NCI-H2107 treated with DMSO at 0.1 percent for 48 hours (cell line): ENCODE measurements around the gene MXD4.
"Not testable (repeated sequence)": the region's sequence is repeated elsewhere in the genome, so short reads cannot be mapped to it uniquely, and the experiment has no call there.

Experiments used
- DNase-seq: peaks from one replicate; lab custom pipeline; 2025; ENCODE audit not compliant: unreplicated experiment; lab: John Stamatoyannopoulos, UW

Gene MXD4

DNA sequence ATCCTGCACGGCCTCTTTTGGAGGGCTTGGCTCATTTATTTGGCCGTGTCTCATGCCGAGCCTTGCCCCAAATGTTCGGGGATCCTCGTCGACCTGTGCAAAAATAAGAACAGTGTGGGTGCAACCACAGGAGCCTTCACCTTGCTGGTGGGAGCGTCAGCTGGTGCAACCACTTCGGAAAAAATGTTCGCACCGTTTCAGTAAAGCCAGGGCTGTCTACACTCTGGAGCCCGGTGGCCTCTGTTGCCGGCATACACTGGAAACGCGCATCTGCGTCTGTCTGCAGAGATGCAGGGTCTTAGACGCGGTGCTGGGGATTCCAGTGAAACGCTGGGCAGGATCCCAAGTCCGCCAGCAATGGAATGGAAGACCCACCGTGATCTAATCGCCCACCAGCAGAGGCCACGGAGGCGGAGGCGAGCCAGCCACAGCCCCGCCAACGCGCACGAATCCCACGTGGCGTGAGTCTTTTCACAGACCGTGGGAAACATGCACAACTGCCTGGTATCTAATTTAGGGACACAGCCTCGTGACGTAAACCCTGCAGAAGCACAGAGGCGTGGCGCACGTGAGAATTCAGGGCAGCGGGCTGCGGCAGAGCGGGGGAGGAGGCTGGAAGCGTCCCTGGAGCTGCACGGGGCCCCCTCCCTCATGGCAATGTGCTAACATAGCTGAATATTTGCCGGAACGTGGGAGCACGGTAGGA, 13.8 kb upstream of the MXD4 start:
- DNase-seq = no peak

DNA sequence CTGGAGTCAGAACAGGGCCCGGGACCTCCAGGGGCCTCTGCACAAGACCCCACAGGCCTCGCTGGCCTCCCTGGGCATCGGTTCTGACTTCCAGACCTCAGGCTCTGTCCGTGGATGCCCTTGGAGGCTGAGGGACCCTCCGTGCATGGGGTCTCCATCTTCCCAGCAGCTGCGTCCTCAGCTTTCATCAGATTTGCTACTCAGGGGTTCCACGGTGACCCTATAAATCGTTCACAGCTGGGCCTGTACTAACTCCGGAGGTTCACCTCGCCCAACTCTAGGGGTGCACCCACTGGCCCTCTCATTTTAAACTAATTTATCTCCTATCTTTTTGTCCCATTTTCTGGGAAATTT, 13.1 kb upstream of the MXD4 start:
- DNase-seq = not testable (repeated sequence)

DNA sequence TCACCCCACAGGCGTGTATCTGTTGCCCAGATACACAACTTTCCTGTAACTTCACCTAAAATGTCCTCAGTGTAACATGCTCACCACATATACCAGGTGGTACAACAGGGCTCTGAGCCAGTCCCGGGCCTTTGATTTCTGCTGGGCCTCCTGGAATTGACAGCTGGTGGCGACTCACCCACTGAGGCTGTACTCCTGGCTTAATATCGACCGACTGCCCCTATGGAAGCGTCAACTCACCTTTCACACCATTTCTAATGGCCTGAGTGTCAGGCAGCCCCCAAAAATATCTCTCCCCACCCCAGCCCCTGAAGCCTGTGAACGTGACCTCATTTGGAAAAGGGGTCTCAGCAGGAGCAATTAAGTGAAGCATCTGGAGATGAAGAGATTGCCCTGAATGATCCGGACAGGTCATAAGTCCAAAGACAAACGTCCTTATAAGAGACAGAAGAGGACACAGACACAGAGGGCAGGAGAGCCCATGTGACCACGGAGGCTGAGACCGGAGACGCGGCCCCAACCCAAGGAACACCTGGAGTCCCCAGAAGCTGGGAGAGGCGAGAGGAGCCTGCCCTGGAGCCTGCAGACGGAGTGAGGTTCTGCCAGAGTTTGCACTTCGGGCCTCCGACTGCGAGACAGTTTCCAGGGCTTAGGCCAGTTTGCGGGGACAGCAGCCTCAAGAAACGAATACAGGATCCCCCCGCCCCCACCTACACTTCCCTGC, 12.6 kb upstream of the MXD4 start:
- no peak for DNase-seq

DNA sequence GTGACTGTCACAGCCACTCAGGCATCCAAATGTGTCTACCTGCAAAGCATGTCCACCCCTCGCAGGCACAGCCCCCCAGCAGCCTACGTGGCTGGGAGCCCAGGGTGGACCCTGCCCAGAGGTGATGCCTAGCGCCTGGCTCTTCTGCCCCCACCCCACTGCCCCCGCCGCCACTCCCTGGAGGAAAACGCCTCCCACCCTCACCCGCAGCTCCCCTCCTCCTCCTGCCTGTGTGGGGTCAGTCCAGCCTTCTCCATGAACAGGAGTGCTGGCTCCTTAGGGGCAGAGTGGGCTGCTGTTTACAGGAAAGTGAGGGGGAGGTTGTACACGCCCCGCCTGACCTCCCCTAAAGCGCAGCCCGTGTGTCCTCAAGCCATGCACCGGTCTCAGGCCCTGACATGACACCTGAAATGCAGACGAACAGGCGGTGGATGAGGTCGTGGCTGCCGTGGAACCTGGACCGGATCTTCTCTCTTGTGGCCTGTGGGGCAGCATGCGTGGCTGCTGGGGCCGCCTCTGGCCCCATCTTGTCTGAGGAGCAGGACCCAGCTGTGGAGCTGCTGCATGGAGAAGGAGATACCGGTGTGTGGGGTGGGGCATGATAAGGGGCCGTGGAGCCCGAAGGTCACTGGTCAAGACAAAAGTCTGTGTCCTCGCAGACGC, 11.9 kb upstream of the MXD4 start:
- no peak for DNase-seq

DNA sequence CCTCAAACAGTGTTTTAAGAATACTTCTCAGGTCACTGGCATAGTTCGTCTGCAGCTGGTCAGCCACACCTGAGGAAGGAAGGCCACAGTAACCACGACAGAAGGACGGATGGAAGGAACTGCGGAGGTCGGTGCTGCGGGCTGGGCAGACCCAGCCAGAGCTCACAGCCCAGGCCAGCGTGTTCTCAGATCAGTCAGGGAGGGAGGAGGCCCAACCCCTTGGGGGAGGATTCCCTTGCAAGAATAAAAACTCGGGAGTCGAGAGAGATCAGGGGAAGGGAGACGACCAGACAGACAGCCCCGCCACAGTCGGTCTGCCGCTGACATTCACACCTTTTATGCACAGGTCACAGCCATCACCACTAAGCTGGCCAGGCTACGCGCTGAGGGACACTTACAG, 11.3 kb upstream of the MXD4 start:
- DNase-seq = no peak

DNA sequence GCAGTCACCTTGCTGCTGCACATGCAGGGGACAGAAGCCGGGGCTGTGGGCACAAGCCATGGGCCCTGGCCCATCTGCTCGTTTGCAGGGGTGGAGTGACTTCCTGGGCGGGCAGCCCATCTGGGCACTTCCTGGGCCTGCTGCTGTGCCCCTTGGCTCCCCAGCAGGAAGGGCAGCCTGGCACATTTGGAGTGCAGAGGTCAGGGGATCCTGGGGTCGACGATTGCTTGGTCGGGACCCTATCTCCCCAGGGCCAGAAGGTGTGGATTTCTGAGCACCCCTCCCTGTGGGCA, 10.9 kb upstream of the MXD4 start:
- no peak for DNase-seq

DNA sequence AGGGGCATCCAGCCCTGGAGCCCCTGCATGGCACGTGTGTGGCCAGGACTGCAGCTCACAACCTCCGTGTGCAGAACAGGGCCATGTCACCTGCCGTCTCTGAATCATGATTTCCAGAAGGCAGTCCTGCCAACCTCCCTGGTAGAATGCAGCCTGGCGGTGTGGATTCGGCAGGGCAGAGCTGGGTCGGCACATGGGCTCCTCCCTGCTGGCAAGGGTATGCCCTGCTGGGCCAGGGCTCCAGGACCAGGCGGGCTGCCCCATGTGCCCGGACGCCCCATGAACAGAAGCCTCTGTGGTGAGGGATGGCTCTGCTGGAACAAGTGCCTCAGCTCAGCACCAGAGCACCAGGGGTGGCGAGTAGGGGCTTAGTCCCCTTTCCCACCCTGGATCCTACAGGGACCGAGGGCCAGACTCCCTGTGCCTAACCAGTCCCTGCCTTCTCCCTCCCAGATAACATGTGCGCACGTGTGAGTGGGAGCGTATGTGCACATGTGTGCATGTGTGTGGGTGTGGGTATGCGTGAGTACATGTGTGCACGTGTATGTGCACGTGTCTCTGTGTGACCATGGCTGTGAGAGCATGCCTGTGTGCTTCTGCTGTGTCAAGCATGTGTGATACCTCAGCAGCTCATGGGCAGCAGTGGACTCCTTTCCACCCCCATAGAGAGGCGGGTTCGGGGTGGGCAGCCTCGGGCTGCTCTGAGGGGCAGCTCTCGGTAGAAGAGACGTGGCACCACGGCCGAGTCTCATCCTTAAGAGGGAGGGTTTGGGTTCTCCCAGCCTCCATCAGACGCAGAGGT, 10.3 kb upstream of the MXD4 start:
- DNase-seq = no peak

DNA sequence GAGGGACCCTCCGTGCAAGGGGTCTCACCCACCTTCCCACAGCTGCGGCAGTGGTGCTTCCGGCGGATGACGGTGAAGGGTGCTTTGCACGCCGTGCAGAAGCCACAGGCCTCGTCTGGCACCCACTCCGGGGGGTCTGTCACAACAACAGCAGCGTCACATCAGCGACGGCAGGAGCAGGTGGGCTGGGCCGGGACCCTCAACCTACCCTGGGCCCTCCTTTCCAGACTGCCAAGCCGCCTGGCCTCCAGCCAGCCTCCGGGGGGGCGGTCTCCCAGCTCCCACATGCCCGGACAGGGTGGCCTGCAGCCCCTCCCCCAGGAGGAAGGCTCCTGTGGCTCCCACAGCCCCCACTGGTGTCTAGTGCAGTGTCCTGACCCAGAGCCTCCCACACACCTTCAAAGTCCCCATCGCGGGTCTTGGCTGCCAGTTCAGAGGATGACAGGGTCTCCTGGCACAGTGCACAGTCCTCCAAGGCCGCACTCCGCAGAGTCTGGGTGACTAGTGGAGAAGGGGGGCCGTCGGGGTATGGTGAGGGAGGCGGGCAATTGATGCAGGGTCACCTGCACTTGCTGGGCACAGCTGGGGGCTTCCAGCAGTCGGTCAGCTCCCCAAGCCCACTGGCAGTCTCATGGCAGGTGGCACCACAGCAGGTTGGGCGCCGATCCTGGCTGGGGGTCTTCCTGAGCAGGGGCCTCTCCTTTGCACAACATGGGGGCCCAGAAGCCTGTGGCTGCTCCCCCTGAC, 9.5 kb upstream of the MXD4 start:
- no peak for DNase-seq

DNA sequence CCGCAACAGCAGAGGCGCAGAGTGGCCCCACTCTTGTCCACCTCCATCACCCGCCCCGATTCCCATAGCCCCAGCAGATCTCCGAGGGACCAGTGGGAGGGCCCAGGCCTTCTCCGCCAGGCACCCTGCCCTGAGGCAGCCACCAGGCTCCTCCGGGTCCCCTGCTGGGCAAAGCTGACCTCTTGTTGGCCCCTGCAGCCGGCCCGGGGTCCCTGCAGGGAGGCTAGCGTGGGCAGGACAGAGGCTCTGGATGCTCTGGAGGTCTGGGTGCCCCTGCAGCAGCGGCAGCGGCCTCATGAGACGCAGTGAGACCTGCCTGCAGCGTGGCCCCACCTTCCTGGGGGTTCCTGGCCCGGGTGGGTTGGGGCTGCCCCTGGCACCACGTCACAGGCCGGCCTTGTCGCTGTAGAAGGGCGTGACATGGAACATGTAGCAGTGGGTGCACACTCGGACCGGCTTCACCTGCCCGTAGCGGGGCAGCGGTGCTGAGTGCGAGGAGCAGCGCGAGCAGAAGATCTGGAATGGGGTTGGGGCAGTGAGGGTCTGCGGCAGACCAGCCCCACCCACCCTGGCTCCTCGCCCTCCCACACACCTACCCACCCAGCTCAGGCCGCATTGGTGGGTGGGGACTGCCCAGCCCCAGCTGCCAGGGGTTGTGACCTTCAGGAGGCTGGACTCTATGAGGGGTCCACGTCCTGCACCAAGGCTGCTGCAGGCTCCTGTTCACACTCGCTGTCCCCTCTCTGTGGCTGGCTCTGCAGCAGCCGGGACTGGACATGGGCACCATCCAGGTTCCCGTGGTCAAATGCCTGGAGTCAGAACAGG, 8.6 kb upstream of the MXD4 start:
- no peak for DNase-seq

DNA sequence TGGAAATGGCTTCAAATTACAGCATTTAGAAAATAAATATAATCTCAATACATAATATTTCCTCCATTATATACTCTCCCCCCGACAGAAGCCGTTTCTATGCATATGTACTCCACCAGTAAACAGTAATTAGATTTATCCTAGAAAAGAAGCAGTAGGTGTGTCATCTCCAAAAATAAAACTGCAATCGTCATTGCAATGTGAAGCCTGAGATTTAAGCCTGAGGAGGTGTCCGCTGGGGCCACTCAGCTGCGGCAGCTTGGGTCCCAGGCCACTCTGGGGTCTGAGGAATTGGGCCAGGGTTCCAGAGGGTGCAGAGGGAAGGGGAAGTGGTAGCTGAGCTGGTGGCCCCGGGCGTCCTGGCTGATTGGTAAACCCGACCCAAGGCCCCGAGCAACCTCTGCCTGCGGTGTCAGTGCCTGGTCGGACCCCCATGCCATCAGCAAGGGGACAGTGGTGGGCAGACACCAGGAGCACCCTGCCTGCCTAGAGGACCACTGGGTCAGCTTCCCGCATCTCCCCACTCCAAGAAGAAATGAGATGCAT, 7.8 kb upstream of the MXD4 start:
- DNase-seq = no peak

DNA sequence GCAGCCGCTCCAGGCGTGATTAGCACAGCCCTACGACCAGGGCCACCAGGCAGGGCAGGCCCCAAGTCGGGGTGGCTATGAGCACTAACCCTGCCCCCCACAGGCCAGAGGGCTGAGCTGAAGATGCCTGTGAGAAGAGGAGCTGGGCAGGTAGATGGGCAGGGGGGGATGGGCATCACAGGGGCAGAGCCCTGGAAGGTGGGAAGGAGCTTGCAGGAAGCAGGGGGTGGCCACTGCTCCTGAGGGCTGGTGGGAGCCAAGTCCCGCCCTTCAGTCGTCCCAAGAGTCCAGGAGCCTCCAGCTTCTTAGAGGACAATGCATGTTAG, 7.3 kb upstream of the MXD4 start:
- no peak for DNase-seq

DNA sequence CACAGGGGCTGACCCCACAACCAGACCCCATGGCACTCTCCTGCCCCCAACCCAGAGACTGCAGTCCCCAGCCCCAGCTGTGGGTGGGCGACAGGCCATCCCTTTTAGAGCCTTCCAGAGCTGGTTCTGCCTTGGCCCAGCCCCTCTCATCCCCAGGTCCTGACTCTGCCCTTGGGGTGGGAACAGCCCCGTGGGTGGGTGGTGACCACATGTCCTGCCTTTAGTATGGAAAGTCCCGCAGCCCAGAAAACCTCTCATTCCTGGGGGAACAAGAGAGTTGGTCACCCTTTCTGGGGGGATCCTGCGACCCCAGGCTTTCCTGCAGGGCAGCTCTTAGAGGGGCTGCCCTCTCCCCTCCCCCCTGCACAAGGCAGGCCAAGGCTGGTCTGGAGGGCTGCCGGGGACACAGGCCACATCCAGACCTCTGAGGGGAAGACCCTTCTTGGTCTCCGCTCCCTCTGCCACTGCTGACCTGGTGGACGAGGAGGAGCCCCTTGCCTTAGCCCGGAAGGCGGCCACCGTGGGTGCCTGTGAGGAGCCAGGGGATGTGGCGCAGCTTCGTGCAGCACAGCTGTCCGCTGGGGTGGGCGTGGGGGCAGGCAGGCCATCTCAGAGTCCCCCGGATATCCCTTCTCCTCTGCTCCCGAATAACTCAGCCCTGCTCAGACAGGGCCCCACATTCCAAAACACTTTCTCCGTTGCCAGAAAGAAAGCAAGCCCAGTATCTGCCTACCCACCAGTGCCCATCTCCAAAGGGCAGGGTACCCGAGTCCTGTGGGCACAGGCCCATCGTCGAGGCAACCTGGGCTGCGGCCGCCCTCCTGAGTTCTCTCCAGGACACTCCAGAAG, 6.7 kb upstream of the MXD4 start:
- DNase-seq = no peak

DNA sequence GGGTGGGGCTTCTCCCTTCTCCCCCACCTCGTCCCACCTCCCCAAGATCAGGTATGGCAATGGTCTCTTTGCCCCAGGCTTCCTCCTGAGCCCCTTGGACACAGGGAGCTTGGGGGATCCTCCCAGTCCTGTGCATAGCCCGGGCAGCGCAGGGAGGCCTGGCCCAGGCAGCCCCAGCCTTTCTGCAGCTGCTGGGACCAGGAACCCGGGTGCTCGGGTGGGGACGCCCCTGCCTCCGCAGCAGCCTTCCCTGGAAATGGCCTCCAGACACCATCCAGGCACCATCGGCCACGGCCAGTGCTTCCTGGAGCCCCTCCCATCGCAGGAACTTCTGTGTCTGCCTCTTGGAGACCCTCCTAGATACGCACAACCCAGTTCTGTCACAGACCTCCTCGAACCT, 5.9 kb upstream of the MXD4 start:
- DNase-seq = no peak

DNA sequence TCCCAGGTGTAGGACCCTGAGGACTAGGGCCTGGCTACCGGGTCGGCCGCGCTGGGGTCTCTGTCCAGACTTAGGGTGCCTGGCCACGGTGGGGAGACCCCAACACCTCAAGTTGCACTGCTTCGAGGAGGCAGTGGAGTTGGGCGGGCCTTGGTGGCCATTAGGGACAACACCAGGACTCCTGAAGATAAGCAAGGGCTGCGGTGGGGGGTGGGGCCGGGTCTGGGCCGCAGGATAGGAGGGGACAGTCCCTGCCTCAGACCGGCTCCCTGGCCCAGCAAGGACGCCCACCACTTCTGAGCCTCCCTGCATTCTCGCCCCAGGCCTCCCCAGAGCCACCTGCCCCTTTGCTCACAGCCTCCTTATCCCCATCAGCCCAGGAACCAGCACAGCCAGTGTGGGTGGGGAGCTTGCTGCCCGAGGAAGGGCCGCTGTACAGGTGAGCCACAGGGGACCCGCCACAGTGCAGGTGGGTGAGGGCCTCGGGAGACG, 5.5 kb upstream of the MXD4 start:
- DNase-seq = no peak

DNA sequence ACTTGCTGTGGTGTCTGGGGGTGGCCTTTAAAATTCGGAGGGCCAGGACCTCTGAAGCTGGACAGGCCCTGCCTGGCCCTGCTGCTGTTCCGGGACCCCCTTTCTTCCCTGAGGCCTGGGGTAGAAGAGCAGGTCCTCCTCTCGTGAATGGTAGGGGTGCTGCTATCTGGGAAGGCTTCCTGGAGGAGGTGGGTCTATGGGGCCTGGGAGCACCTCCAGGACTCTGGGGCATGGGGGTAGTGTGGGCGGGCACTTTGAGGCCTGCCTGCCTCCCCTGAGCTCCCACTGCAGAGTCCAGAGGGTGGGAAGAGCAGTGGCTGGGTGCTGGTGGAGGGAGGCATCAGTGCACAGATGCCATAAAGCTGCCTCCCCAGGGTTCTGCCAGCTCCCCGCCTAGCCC, 4.9 kb upstream of the MXD4 start:
- no peak for DNase-seq

DNA sequence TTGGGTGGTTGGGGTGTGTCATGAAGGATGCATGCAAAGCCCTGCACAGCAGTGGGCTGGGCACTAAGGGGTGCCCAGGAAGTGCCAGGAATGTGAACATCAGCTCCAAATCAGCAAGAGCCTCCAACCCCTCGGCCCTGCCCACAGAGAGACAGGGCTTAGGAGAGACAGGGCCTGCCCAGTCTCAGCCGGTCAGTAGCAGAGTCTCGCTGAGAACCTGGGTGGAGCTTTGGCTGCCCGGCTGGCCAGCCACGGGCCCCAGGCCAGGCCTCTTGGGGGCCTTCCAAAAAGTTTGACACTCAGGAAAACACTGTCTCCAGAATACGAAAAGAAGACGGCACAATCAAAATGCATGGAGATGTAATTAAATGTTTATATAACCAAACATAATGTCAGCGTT, 4.3 kb upstream of the MXD4 start:
- no peak for DNase-seq

DNA sequence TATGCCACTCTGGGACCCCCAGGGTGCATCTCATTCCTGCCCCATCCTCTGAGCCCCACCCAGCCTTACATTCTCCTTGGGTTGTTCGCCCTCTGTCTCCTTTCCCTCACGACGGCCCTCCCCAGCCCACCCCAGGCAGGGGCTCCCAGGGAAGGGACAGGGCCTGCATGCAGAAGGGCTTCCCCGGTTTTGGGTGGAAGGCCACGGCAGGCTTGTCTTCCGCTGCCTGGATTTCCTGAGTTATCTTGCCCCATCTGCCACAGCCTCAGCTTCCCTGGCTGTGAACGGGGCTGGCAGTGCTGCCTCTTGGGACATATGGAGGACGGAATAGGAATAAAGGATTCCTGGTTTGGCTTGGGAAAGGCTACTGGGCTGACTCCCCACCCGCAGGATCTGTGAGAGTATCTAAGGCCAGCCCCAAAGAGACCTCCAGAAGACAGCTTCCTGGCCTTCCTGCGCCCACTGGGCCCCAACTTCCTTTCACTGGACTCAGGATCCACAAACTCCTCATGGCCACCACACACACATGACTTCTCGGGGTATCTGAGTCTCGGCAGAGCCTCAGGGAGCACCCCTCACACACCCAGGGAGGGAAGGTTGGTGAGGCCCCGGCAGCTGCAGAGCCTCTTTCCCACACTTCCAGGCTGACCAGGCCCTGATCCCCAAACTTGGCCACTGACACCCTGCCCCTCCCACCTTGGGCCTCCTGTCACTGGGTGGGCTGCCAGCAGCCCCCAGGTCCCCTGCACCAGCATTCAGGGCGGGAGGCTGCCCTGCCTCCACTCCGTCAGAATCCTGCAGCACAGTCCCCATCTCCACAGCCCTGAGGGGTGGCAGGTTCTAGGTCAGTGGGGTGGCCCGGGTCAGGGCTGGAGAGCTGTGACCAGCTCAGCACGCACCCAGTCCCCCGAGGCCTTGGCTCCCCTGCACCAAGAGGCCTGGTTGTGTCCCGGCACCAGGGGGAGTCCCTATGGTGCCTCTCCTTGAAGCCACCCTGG, 3.5 kb upstream of the MXD4 start:
- DNase-seq = no peak

DNA sequence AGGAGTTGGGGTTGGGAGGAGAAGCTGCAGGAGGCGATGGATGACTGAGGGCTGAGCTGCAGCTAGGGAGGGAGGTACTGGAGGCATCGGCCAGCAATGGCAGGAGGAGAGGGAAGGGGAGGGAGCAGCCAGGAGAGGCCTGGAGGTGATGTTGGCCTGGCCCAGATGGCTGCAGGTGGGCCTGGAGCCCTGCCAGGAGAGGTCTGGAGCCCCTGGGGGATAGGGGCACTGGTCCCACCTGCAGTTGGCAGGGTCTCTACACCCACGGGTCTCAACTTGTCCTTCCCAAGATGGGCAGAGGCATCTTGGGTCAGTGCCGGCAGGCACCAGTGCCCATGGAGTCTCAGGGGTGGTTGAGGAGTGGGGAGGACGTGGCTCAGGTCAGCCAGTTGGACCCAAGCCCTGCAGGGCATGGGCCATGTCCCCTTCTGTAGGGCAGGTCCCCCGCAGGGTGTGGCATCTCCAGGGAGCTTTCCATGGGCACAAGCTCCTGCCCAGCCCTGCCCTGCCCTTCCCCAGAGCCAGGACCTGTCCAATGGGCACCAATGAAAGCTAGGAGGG, 2.7 kb upstream of the MXD4 start:
- DNase-seq = no peak
